H9 (cell line): ENCODE results near the gene PNPLA2. TPM values are rescaled to one million over a fixed set of nuclear protein-coding genes. Genes with fewer than 3 reads are reported as not detected.

Experiments
- DNase-seq: peaks from one replicate; pipeline ENCODE4 v3.0.0-alpha.2; 2017
- H2AFZ ChIP-seq: one replicate; pipeline ENCODE4 v1.6.1; 2013; ENCODE audit warnings: mild to moderate bottlenecking, low read length, control low read depth, moderate library complexity
- H2AK5ac ChIP-seq: 2 replicates; pipeline ENCODE4 v1.6.1; 2013; ENCODE audit warnings: low read length, control low read depth, mixed read lengths; ENCODE audit not compliant: insufficient read length
- H2BK120ac ChIP-seq: one replicate; pipeline ENCODE4 v1.6.1; 2013; ENCODE audit warnings: low read depth, mild to moderate bottlenecking, low read length, control low read depth, inconsistent platforms; ENCODE audit not compliant: poor library complexity, severe bottlenecking
- H2BK12ac ChIP-seq: 2 replicates; pipeline ENCODE4 v1.6.1; 2013; ENCODE audit warnings: low read length, control low read depth, mixed read lengths, low read depth; ENCODE audit not compliant: insufficient read length
- H2BK15ac ChIP-seq: 2 replicates; pipeline ENCODE4 v1.6.1; 2013; ENCODE audit warnings: low read depth, low read length, control low read depth
- H2BK20ac ChIP-seq: one replicate; pipeline ENCODE4 v1.6.1; 2013; ENCODE audit warnings: low read depth, mild to moderate bottlenecking, low read length, control low read depth, inconsistent platforms; ENCODE audit not compliant: poor library complexity, severe bottlenecking
- H2BK5ac ChIP-seq: 2 replicates; pipeline ENCODE4 v1.6.1; 2013; ENCODE audit warnings: low read length, control low read depth, mixed read lengths; ENCODE audit not compliant: insufficient read length
- H3K14ac ChIP-seq: 2 replicates; pipeline ENCODE4 v1.6.1; 2013; ENCODE audit warnings: low read length, control low read depth; ENCODE audit not compliant: insufficient read depth
- H3K18ac ChIP-seq: 2 replicates; pipeline ENCODE4 v1.6.1; 2013; ENCODE audit warnings: low read depth, mild to moderate bottlenecking, mixed read lengths, low read length, control low read depth; ENCODE audit not compliant: insufficient read length
- H3K23ac ChIP-seq: 2 replicates; pipeline ENCODE4 v1.6.1; 2013; ENCODE audit warnings: low read length, control low read depth, mixed read lengths, low read depth; ENCODE audit not compliant: insufficient read length
- H3K23me2 ChIP-seq: 2 replicates; pipeline ENCODE4 v1.6.1; 2013; ENCODE audit warnings: low read depth, mild to moderate bottlenecking, mixed read lengths, low read length, control low read depth; ENCODE audit not compliant: insufficient read length, poor library complexity, severe bottlenecking
- H3K27ac ChIP-seq: 2 replicates; pipeline ENCODE4 v1.5.1; 2013; ENCODE audit warnings: low read length, control low read depth, mixed read lengths, low read depth; ENCODE audit not compliant: insufficient read length
- H3K27me3 ChIP-seq: 2 replicates; pipeline ENCODE4 v1.6.1; 2013; ENCODE audit warnings: low read length, control low read depth, inconsistent platforms; ENCODE audit not compliant: insufficient read depth
- H3K4ac ChIP-seq: 2 replicates; pipeline ENCODE4 v1.6.1; 2013; ENCODE audit warnings: low read depth, mild to moderate bottlenecking, control low read depth, inconsistent platforms, low read length, moderate library complexity
- H3K4me1 ChIP-seq: 2 replicates; pipeline ENCODE4 v1.6.1; 2013; ENCODE audit warnings: low read length, control low read depth, inconsistent platforms; ENCODE audit not compliant: insufficient read depth
- H3K4me2 ChIP-seq: 2 replicates; pipeline ENCODE4 v1.6.1; 2013; ENCODE audit warnings: low read length, control low read depth, mixed read lengths; ENCODE audit not compliant: insufficient read length, insufficient read depth
- H3K56ac ChIP-seq: 2 replicates; pipeline ENCODE4 v1.6.1; 2013; ENCODE audit warnings: low read depth, mild to moderate bottlenecking, mixed read lengths, low read length, control low read depth; ENCODE audit not compliant: insufficient read length
- H3K79me1 ChIP-seq: 2 replicates; pipeline ENCODE4 v1.6.1; 2013; ENCODE audit warnings: low read depth, mild to moderate bottlenecking, moderate library complexity, low read length, control low read depth, inconsistent platforms; ENCODE audit not compliant: insufficient read depth, poor library complexity, severe bottlenecking
- H3K79me2 ChIP-seq: 2 replicates; pipeline ENCODE4 v1.6.1; 2013; ENCODE audit warnings: low read length, control low read depth, inconsistent platforms; ENCODE audit not compliant: insufficient read depth
- H3K9ac ChIP-seq: 2 replicates; pipeline ENCODE4 v1.6.1; 2013; ENCODE audit warnings: low read length, control low read depth, mixed read lengths; ENCODE audit not compliant: insufficient read length; ENCODE audit errors: extremely low read depth
- H3K9me3 ChIP-seq: one replicate; pipeline ENCODE4 v1.6.1; 2013; ENCODE audit warnings: low read depth, low read length, inconsistent platforms; ENCODE audit not compliant: control insufficient read depth
- H3T11ph ChIP-seq: one replicate; pipeline ENCODE4 v1.6.1; 2013; ENCODE audit warnings: mild to moderate bottlenecking, low read length, control low read depth, inconsistent platforms
- H4K20me1 ChIP-seq: one replicate; pipeline ENCODE4 v1.6.1; 2013; ENCODE audit not compliant: control insufficient read depth, insufficient read length, insufficient read depth
- H4K5ac ChIP-seq: 2 replicates; pipeline ENCODE4 v1.6.1; 2013; ENCODE audit warnings: low read depth, mild to moderate bottlenecking, mixed read lengths, low read length, control low read depth; ENCODE audit not compliant: insufficient read length
- H4K8ac ChIP-seq: replicated peaks from 2 replicates; pipeline ENCODE4 v1.6.1; 2013; ENCODE audit warnings: low read length, control low read depth, mixed read lengths, low read depth; ENCODE audit not compliant: insufficient read length
- H4K91ac ChIP-seq: 2 replicates; pipeline ENCODE4 v1.6.1; 2013; ENCODE audit warnings: low read depth, mild to moderate bottlenecking, moderate library complexity, mixed read lengths, low read length, control low read depth; ENCODE audit not compliant: insufficient read length
- H3K27ac Mint-ChIP-seq, 3 experiments: 2 replicates in 2 of 3; 3 replicates in 1 of 3; pipeline ENCODE4 v1.8.0; 2020 to 2021; ENCODE audit warnings: mixed read lengths in 3 of 3, mild to moderate bottlenecking in 1 of 3, moderate library complexity in 1 of 3
- H3K27me3 Mint-ChIP-seq: 2 replicates; pipeline ENCODE4 v1.8.0; 2021; ENCODE audit warnings: low read depth, mild to moderate bottlenecking, moderate library complexity, mixed read lengths
- H3K36me3 Mint-ChIP-seq, 3 experiments: 2 replicates in 2 of 3; 3 replicates in 1 of 3; pipeline ENCODE4 v1.8.0; 2020 to 2021; ENCODE audit warnings: low read depth in 3 of 3, mixed read lengths in 3 of 3; ENCODE audit not compliant: insufficient read depth in 1 of 3
- H3K4me1 Mint-ChIP-seq, 2 experiments: 2 replicates each; pipeline ENCODE4 v1.8.0; 2020; ENCODE audit warnings: mixed read lengths in 2 of 2
- H3K4me3 Mint-ChIP-seq, 2 experiments: 2 replicates in 1 of 2; 3 replicates in 1 of 2; pipeline ENCODE4 v1.8.0; 2020 to 2021; ENCODE audit warnings: mild to moderate bottlenecking in 2 of 2, mixed read lengths in 2 of 2, moderate library complexity in 1 of 2
- H3K9me3 Mint-ChIP-seq, 2 experiments: 2 replicates in 1 of 2; 3 replicates in 1 of 2; pipeline ENCODE4 v1.8.0; 2020; ENCODE audit warnings: mild to moderate bottlenecking in 2 of 2, mixed read lengths in 2 of 2, moderate library complexity in 1 of 2
- CTCF ChIP-seq: fragments of 200-600 bp; sonication (generic); conservative IDR thresholded peaks from 3 replicates; pipeline ENCODE4 v1.8.0; 2021; ENCODE audit warnings: antibody characterized with exemption, mild to moderate bottlenecking
- WGBS: extraction: QIAGEN DNeasy Blood & Tissue Kit; methylation state at CpG from one replicate; pipeline ENCODE4 v1.1.7; 2013; ENCODE audit warnings: missing lambda C conversion rate, low lambda C conversion rate, mixed read lengths; ENCODE audit not compliant: insufficient read length; ENCODE audit errors: extremely low coverage; 5-methylcytosine and 5-hydroxymethylcytosine counted together
- total RNA-seq: library from RNA; stranded (reverse); gene quantifications from 2 replicates; pipeline ENCODE4 v1.2.1, GENCODE V29; 2021

PNPLA2 gene
- total RNA-seq, 1 experiment from 2014 or later, result 67.3 TPM

GRCh38 chr11:799641-800316 is 18.9 kb upstream of the PNPLA2 start:
- Histone ChIP-seq H3K79me2 (no peaks in the 10 kb centered on the region), H3K4me2 (no peak overlapping the region), H3K23ac (no peak overlapping the region), H3K4me1 (no peaks in the 10 kb centered on the region; the same call in 1 of the 2 replicates), H3T11ph (no peak overlapping the region), H2BK5ac (no peak overlapping the region), H2BK12ac (no peak overlapping the region), H3K14ac (no peak overlapping the region), H3K18ac (no peak overlapping the region), H2AK5ac (no peak overlapping the region), H3K4ac (no peak overlapping the region), H3K56ac (no peak overlapping the region), H2BK120ac (no peak overlapping the region), H4K20me1 (peaks cover 2% of the 10 kb centered on the region), H2AFZ (no peak overlapping the region), H3K27me3 (no peaks in the 10 kb centered on the region), H3K79me1 (no peaks in the 10 kb centered on the region), H4K91ac (no peak overlapping the region), H3K23me2 (peaks cover 11% of the 10 kb centered on the region), H3K9me3 (no peaks in the 10 kb centered on the region), H3K27ac (no peak overlapping the region), H4K8ac (no peak overlapping the region), H3K9ac (no peak overlapping the region), H2BK15ac (no peak overlapping the region), H2BK20ac (no peak overlapping the region), H4K5ac (no peak overlapping the region)
- H3K4me1 Mint-ChIP-seq, result peaks cover 14 to 27% of the 10 kb centered on the region in 2 experiments
- peaks cover 0 to 9% (median 8%) of the 10 kb centered on the region in 3 experiments; a peak in 4 of 7 replicates for H3K36me3 Mint-ChIP-seq
- no CpG with 5 or more reads among the region's 32 CpGs for whole genome bisulfite sequencing
- no peak for TF ChIP-seq CTCF
- H3K27ac Mint-ChIP-seq, result no peak overlapping the region
- no peak for DNase-seq
- H3K9me3 Mint-ChIP-seq, result no peaks in the 10 kb centered on the region
- no peak overlapping the region; a peak in 1 of 5 replicates for H3K4me3 Mint-ChIP-seq
- no peaks in the 10 kb centered on the region for H3K27me3 Mint-ChIP-seq
